ENCODE measurements around the gene VPS33A. TPM values are rescaled to one million over a fixed set of nuclear protein-coding genes. Genes with fewer than 3 reads are reported as not detected.

The VPS33A gene
- total RNA-seq, 1 experiment from 2014 or later = 35.2 TPM

DNA sequence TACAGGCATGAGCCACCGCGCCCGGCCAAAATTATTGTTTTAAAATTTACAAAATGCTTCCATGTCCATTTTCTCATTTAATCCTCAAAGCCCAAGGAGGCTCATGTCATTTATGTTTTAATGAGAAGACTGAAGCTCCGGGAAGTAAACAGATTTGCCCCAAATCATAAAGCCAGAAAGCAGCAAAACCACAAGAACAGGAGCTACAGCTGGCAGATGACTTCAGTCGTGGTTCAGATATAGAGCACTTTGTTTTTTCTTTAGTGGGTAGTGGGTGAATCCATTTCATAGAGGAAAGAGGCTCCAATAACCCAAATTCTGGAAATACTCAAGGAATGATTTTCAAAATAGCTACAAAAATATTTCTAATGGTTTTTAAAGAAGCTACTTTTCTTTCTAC lies 45.4 kb upstream of the VPS33A start:
- no peaks in the 10 kb centered on the region for H3K4me1 ChIP-seq (ENCODE audit: control insufficient read depth, insufficient read depth, low read length)
- DNase-seq (ENCODE audit: low read depth, low spot score) (no peak), ATAC-seq (no peak)
- peaks cover 26% of the 10 kb centered on the region for H3K36me3 ChIP-seq (ENCODE audit: control insufficient read depth, insufficient read depth, low read length)
- in situ Hi-C loops (cut with HindIII; ENCODE audit: low pct_unique_long_range_greater_than_20kb, low sequenced_read_pairs) = no loop called here
- H3K27ac ChIP-seq (ENCODE audit: low read length) = no peak overlapping the region
- H3K27me3 ChIP-seq (ENCODE audit: control insufficient read depth, insufficient read depth, low read length) = no peaks in the 10 kb centered on the region
- ChIA-PET CTCF (interaction anchor here (0.6 kb wide), 1 partner anchor 48 kb away, joined by 3 read pairs; no protein-coding TSS in a partner anchor), POLR2A (no interaction called here)
- no peak overlapping the region for H3K4me3 ChIP-seq (ENCODE audit: low read depth in 2 of 2, low read length in 2 of 2)
- no TSS peak for BruUV-seq (replicated peaks)
- no peak for TF ChIP-seq SIN3A (IDR thresholded peaks at IDR 0.05; ENCODE audit: borderline replicate concordance, insufficient read depth, low read depth, low read length)
- no peak for TF ChIP-seq TCF7L2 (IDR thresholded peaks at IDR 0.05; ENCODE audit: low read depth, low read length)
- TF ChIP-seq, protein P1, sequence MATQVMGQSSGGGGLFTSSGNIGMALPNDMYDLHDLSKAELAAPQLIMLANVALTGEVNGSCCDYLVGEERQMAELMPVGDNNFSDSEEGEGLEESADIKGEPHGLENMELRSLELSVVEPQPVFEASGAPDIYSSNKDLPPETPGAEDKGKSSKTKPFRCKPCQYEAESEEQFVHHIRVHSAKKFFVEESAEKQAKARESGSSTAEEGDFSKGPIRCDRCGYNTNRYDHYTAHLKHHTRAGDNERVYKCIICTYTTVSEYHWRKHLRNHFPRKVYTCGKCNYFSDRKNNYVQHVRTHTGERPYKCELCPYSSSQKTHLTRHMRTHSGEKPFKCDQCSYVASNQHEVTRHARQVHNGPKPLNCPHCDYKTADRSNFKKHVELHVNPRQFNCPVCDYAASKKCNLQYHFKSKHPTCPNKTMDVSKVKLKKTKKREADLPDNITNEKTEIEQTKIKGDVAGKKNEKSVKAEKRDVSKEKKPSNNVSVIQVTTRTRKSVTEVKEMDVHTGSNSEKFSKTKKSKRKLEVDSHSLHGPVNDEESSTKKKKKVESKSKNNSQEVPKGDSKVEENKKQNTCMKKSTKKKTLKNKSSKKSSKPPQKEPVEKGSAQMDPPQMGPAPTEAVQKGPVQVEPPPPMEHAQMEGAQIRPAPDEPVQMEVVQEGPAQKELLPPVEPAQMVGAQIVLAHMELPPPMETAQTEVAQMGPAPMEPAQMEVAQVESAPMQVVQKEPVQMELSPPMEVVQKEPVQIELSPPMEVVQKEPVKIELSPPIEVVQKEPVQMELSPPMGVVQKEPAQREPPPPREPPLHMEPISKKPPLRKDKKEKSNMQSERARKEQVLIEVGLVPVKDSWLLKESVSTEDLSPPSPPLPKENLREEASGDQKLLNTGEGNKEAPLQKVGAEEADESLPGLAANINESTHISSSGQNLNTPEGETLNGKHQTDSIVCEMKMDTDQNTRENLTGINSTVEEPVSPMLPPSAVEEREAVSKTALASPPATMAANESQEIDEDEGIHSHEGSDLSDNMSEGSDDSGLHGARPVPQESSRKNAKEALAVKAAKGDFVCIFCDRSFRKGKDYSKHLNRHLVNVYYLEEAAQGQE (IDR thresholded peaks at IDR 0.05; ENCODE audit: insufficient read depth in 1 of 2, low read depth in 2 of 2, low read length in 1 of 2) = no peak
- no peaks in the 10 kb centered on the region for H3K9me3 ChIP-seq (ENCODE audit: control insufficient read depth, insufficient read depth, low read depth, low read length)
- intact Hi-C loops (cut with micrococcal nuclease; ENCODE audit: unreplicated experiment) = no loop called here

DNA sequence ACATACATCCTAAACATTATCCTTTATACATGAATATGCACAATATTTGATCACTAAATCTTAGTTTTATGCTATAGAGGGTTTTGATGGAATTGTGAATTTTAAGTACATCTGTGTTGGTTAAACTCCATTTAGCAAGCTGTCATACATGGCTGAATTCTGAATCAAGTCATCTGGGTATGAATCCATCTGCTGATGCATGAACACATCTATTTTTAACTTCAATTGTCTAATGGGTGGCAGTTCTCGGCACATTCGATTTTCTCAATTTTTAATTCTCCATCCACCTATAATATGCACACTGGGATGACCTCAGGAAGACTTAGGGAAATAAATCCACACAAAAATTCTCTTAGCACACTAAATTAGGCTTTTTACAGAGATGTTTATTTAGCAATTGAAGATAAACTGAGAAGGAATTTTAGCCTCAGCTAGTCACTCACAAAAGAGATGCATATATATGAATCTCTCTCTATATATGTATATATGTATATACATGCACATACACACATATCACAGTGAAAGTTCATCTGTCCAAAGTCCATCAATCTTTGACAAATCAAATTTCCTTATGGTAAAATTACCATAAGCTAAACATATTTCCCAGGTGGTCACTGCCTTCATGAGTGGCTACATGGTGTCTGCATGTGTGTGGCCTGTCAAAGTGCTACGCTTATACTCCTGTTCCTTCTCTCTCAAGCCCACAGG lies 44.5 kb upstream of the VPS33A start:
- Histone ChIP-seq H3K27ac (ENCODE audit: low read length) (no peak overlapping the region), H3K27me3 (ENCODE audit: control insufficient read depth, insufficient read depth, low read length) (no peaks in the 10 kb centered on the region), H3K4me3 (ENCODE audit: low read depth in 2 of 2, low read length in 2 of 2) (no peak overlapping the region), H3K36me3 (ENCODE audit: control insufficient read depth, insufficient read depth, low read length) (peaks cover 23% of the 10 kb centered on the region), H3K9me3 (ENCODE audit: control insufficient read depth, insufficient read depth, low read depth, low read length) (no peaks in the 10 kb centered on the region), H3K4me1 (ENCODE audit: control insufficient read depth, insufficient read depth, low read length) (no peaks in the 10 kb centered on the region)
- TF ChIP-seq POLR2AphosphoS5 (IDR thresholded peaks at IDR 0.05; ENCODE audit: low read depth, low read length) (no peak), SIN3A (IDR thresholded peaks at IDR 0.05; ENCODE audit: borderline replicate concordance, insufficient read depth, low read depth, low read length) (no peak), TCF7L2 (IDR thresholded peaks at IDR 0.05; ENCODE audit: low read depth, low read length) (no peak)
- TF ChIP-seq, protein P2, sequence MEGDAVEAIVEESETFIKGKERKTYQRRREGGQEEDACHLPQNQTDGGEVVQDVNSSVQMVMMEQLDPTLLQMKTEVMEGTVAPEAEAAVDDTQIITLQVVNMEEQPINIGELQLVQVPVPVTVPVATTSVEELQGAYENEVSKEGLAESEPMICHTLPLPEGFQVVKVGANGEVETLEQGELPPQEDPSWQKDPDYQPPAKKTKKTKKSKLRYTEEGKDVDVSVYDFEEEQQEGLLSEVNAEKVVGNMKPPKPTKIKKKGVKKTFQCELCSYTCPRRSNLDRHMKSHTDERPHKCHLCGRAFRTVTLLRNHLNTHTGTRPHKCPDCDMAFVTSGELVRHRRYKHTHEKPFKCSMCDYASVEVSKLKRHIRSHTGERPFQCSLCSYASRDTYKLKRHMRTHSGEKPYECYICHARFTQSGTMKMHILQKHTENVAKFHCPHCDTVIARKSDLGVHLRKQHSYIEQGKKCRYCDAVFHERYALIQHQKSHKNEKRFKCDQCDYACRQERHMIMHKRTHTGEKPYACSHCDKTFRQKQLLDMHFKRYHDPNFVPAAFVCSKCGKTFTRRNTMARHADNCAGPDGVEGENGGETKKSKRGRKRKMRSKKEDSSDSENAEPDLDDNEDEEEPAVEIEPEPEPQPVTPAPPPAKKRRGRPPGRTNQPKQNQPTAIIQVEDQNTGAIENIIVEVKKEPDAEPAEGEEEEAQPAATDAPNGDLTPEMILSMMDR (IDR thresholded peaks at IDR 0.05) = no peak
- TF ChIP-seq, protein P1 (IDR thresholded peaks at IDR 0.05; ENCODE audit: insufficient read depth in 1 of 2, low read depth in 2 of 2, low read length in 1 of 2) = no peak
- intact Hi-C loops (cut with micrococcal nuclease; ENCODE audit: unreplicated experiment) (no loop called here), in situ Hi-C loops (cut with HindIII; ENCODE audit: low pct_unique_long_range_greater_than_20kb, low sequenced_read_pairs) (no loop called here)
- no TSS peak for BruUV-seq (replicated peaks)
- ChIA-PET CTCF (no interaction called here), POLR2A (no interaction called here)
- no peak for ATAC-seq
- DNase-seq (ENCODE audit: low read depth, low spot score) = no peak

All from Panc1 (cell line).